Thoracic aorta (tissue), 2 donors: ENCODE results near the gene NDUFAF8. TPM values are rescaled to one million over a fixed set of nuclear protein-coding genes. Genes with fewer than 3 reads are reported as not detected.

Source experiments
- ATAC-seq: fragments of 150-250 bp; one replicate; pipeline ENCODE4 v1.8.0; 2017; ENCODE audit warnings: low read depth; ENCODE audit not compliant: insufficient number of reproducible peaks, low FRiP score
- DNase-seq: peaks from one replicate; pipeline ENCODE4 v3.0.0-alpha.2; 2020; ENCODE audit warnings: low spot score
- H3K27ac ChIP-seq, 2 donors: fragments of 200-600 bp; sonication (generic); 1 replicate in 1 of 2; 2 replicates in 1 of 2; pipeline ENCODE4 v1.5.1; 2016; ENCODE audit warnings: mild to moderate bottlenecking in 2 of 2, moderate library complexity in 2 of 2
- H3K27me3 ChIP-seq: fragments of 200-600 bp; sonication (generic); replicated peaks from 2 replicates; pipeline ENCODE4 v1.6.0; 2016; ENCODE audit warnings: mild to moderate bottlenecking; ENCODE audit not compliant: insufficient read depth
- H3K36me3 ChIP-seq: fragments of 200-600 bp; sonication (generic); one replicate; pipeline ENCODE4 v1.5.1; 2016
- H3K4me1 ChIP-seq, 2 donors: fragments of 200-600 bp; sonication (generic); 1 replicate in 1 of 2; 2 replicates in 1 of 2; pipeline versions ENCODE4 v1.5.1 to v1.6.0; 2016; ENCODE audit warnings: low read depth in 2 of 2, mild to moderate bottlenecking in 1 of 2; ENCODE audit not compliant: control insufficient read depth in 1 of 2
- H3K4me3 ChIP-seq: fragments of 200-600 bp; sonication (generic); 2 replicates; pipeline ENCODE4 v1.5.1; 2016; ENCODE audit warnings: mild to moderate bottlenecking
- H3K9me3 ChIP-seq: fragments of 200-600 bp; sonication (generic); 2 replicates; pipeline ENCODE4 v1.5.1; 2016
- CTCF ChIP-seq: fragments of 200-600 bp; sonication (generic); IDR thresholded peaks from one replicate; pipeline ENCODE4 v1.5.1; 2019; ENCODE audit warnings: antibody characterized with exemption
- total RNA-seq, 2 donors: library from RNA; depleted of rRNA; stranded (reverse); fragments of >200 nt; gene quantifications; one replicate each; pipeline versions ENCODE4 v1.1.0 to v1.2.3, GENCODE V29; 2016

Gene NDUFAF8
- total RNA-seq, 2 donors from 2014 or later = 17.8 to 19.5 TPM

- peaks cover 6% of the 10 kb centered on the region for H3K36me3 ChIP-seq
- DNase-seq (no peak), ATAC-seq (no peak)
- H3K4me3 ChIP-seq = peak overlapping the region; percentile 94
- H3K27ac ChIP-seq = peak overlapping the region; percentile 62 to 72
- H3K27me3 ChIP-seq = no peaks in the 10 kb centered on the region
- no peak for TF ChIP-seq CTCF
- no peaks in the 10 kb centered on the region for H3K9me3 ChIP-seq
- H3K4me1 ChIP-seq = peaks cover 18 to 27% of the 10 kb centered on the region in 2 donors
These were observed 817 bp downstream of the NDUFAF8 start for GRCh38 chr17:81239714-81240555.

- no peak for TF ChIP-seq CTCF
- no peak overlapping the region for H3K27ac ChIP-seq
- H3K9me3 ChIP-seq = no peaks in the 10 kb centered on the region
- DNase-seq = no peak
- no peak overlapping the region for H3K4me3 ChIP-seq
- peaks cover 18 to 27% of the 10 kb centered on the region in 2 donors for H3K4me1 ChIP-seq
- H3K36me3 ChIP-seq = peaks cover 6% of the 10 kb centered on the region
- H3K27me3 ChIP-seq = no peaks in the 10 kb centered on the region
- no peak for ATAC-seq
These were observed 1.6 kb downstream of the NDUFAF8 start for GRCh38 chr17:81240761-81241160.

GRCh38 chr17:81241203-81241602 lies 2.1 kb downstream of the NDUFAF8 start:
- no peaks in the 10 kb centered on the region for H3K27me3 ChIP-seq
- no peaks in the 10 kb centered on the region for H3K9me3 ChIP-seq
- ATAC-seq (no peak), DNase-seq (no peak)
- peaks cover 18 to 27% of the 10 kb centered on the region in 2 donors for H3K4me1 ChIP-seq
- no peak for TF ChIP-seq CTCF
- no peak overlapping the region for H3K27ac ChIP-seq
- H3K36me3 ChIP-seq = peaks cover 5% of the 10 kb centered on the region
- H3K4me3 ChIP-seq = no peak overlapping the region

GRCh38 chr17:81241648-81242420 lies 2.7 kb downstream of the NDUFAF8 start:
- Histone ChIP-seq H3K27me3 (no peaks in the 10 kb centered on the region), H3K27ac (no peak overlapping the region), H3K4me1 (peaks cover 18 to 27% of the 10 kb centered on the region in 2 donors), H3K4me3 (no peak overlapping the region), H3K9me3 (no peaks in the 10 kb centered on the region), H3K36me3 (no peaks in the 10 kb centered on the region)
- ATAC-seq (no peak), DNase-seq (no peak)
- peak; percentile 84 for TF ChIP-seq CTCF
